ENCODE data around the gene ACER3.

GRCh38 chr11:77067861-77068443, 207.2 kb downstream of the ACER3 start:
- TF ChIP-seq POLR2A (IDR thresholded peaks at IDR 0.05) (no peak), EP300 (IDR thresholded peaks at IDR 0.05) (no peak), POLR2AphosphoS5 (IDR thresholded peaks at IDR 0.05) (no peak)
- TF ChIP-seq, protein P1, sequence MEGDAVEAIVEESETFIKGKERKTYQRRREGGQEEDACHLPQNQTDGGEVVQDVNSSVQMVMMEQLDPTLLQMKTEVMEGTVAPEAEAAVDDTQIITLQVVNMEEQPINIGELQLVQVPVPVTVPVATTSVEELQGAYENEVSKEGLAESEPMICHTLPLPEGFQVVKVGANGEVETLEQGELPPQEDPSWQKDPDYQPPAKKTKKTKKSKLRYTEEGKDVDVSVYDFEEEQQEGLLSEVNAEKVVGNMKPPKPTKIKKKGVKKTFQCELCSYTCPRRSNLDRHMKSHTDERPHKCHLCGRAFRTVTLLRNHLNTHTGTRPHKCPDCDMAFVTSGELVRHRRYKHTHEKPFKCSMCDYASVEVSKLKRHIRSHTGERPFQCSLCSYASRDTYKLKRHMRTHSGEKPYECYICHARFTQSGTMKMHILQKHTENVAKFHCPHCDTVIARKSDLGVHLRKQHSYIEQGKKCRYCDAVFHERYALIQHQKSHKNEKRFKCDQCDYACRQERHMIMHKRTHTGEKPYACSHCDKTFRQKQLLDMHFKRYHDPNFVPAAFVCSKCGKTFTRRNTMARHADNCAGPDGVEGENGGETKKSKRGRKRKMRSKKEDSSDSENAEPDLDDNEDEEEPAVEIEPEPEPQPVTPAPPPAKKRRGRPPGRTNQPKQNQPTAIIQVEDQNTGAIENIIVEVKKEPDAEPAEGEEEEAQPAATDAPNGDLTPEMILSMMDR (IDR thresholded peaks at IDR 0.05): no peak

All from gastroesophageal sphincter (tissue), 3 donors.